Measurements from ENCODE around the gene GRIK5.
A peak's percentile ranks its signal among the peaks of the same experiment; 100 is the strongest.

GRIK5 gene

DNA sequence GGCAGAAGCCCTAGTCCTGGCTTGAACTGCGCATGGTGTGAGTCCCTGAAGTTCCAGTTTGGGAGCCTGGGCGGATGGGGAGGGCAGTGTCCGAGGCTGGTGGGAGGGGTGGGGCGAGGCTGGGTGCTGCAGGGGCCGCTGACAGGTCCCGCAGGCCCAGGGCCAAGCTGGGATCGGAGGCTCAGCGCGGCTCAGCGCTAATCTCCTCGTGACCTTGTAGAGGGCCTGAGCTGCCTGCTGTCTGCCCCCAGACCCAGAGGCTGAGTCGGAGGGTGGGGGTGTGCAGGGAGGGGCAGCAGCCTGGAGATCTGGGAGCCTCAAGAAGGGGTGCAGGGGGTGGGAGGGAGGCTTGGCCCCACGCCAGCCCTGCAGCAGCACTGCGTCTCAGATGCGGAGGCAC lies 79.0 kb downstream of the GRIK5 start:
- Mint-ChIP-seq H3K27me3 (ENCODE audit: low read depth) (peaks cover 47% of the 10 kb centered on the region), H3K9me3 (peaks cover 3% of the 10 kb centered on the region), H3K4me3 (peak overlapping the region in 1 of 3 experiments; percentile 50), H3K27ac (no peak overlapping the region), H3K4me1 (peaks cover 8% of the 10 kb centered on the region), H3K36me3 (ENCODE audit: low read depth) (no peaks in the 10 kb centered on the region)
- TF ChIP-seq, protein P1, sequence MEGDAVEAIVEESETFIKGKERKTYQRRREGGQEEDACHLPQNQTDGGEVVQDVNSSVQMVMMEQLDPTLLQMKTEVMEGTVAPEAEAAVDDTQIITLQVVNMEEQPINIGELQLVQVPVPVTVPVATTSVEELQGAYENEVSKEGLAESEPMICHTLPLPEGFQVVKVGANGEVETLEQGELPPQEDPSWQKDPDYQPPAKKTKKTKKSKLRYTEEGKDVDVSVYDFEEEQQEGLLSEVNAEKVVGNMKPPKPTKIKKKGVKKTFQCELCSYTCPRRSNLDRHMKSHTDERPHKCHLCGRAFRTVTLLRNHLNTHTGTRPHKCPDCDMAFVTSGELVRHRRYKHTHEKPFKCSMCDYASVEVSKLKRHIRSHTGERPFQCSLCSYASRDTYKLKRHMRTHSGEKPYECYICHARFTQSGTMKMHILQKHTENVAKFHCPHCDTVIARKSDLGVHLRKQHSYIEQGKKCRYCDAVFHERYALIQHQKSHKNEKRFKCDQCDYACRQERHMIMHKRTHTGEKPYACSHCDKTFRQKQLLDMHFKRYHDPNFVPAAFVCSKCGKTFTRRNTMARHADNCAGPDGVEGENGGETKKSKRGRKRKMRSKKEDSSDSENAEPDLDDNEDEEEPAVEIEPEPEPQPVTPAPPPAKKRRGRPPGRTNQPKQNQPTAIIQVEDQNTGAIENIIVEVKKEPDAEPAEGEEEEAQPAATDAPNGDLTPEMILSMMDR (IDR thresholded peaks at IDR 0.05; ENCODE audit: unreplicated experiment in 3 of 3), result no peak

DNA sequence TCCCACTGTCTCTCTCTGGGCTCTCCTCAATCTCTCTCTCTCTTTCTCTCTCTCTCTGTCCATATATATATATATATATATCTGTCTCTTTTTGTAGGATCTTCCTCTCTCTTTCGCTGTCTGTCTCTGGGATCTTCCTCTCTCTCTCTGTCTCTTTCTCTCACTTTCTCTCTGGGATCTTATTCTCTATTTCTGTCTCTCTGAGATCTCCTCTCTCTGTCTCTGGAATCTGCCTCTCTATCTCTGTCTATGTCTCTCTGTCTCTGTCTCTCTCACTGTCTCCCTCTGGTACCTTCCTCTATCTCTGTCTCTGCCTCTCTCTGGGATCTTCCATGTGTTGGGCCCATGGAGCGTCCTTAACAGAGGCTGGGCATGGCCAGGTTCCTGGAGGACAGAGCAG lies 79.4 kb downstream of the GRIK5 start:
- H3K27me3 Mint-ChIP-seq (ENCODE audit: low read depth), result peaks cover 43% of the 10 kb centered on the region
- TF ChIP-seq, protein P1 (IDR thresholded peaks at IDR 0.05; ENCODE audit: unreplicated experiment in 3 of 3), result no peak
- peaks cover 3% of the 10 kb centered on the region for H3K9me3 Mint-ChIP-seq
- H3K4me3 Mint-ChIP-seq, result no peak overlapping the region
- H3K36me3 Mint-ChIP-seq (ENCODE audit: low read depth), result no peaks in the 10 kb centered on the region
- peaks cover 8% of the 10 kb centered on the region for H3K4me1 Mint-ChIP-seq
- no peak overlapping the region for H3K27ac Mint-ChIP-seq

DNA sequence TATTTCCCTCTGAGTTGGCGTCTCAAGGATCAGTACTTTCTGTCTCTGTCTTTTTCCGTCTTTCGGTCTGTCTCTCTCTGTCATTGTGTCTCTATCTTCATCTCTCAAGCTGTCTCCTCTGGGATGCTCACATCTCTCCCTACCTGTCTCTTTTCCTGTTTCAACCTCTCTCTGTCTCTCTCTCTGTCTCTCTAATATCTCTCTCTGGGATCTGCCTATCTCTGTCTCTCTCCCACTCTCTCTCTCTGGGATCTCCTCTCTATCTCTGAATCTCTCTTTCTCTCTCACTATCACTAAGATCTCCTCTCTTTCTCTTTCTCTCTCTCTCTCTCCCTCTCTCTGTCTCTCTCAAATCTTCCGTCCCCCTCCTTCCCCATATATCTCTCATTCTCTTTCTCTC lies 80.0 kb downstream of the GRIK5 start:
- Mint-ChIP-seq H3K36me3 (ENCODE audit: low read depth) (no peaks in the 10 kb centered on the region), H3K27ac (no peak overlapping the region)
- TF ChIP-seq, protein P1 (IDR thresholded peaks at IDR 0.05; ENCODE audit: unreplicated experiment in 3 of 3), result no peak

DNA sequence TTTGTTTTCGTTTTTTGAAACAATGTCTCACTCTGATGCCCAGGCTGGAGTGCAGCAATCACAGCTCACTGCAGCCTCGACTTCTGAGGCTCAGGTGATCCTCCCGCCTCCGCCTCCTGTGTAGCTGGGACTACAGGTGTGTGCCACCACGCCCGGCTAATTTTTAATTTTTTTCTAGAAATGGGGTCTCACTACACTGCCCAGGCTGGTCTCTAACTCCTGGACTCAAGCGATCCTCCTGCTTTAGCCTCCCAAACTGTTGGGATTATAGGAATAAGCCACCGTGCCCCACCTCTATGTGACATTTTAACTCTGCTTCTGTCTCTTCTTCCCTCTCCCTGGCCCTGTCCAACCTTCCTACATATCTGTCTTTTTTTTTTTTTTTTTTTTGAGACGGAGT lies 81.1 kb downstream of the GRIK5 start:
- Mint-ChIP-seq H3K9me3 (peaks cover 3% of the 10 kb centered on the region), H3K4me3 (no peak overlapping the region), H3K4me1 (peaks cover 4% of the 10 kb centered on the region), H3K27ac (no peak overlapping the region), H3K27me3 (ENCODE audit: low read depth) (peaks cover 32% of the 10 kb centered on the region), H3K36me3 (ENCODE audit: low read depth) (no peaks in the 10 kb centered on the region)
- TF ChIP-seq, protein P1 (IDR thresholded peaks at IDR 0.05; ENCODE audit: unreplicated experiment in 3 of 3), result no peak

More for the DNA sequence above, 80.0 kb downstream of the GRIK5 start:
- Mint-ChIP-seq H3K4me3 (no peak overlapping the region), H3K9me3 (peaks cover 3% of the 10 kb centered on the region), H3K27me3 (ENCODE audit: low read depth) (peaks cover 37% of the 10 kb centered on the region), H3K4me1 (peaks cover 5% of the 10 kb centered on the region)

DNA sequence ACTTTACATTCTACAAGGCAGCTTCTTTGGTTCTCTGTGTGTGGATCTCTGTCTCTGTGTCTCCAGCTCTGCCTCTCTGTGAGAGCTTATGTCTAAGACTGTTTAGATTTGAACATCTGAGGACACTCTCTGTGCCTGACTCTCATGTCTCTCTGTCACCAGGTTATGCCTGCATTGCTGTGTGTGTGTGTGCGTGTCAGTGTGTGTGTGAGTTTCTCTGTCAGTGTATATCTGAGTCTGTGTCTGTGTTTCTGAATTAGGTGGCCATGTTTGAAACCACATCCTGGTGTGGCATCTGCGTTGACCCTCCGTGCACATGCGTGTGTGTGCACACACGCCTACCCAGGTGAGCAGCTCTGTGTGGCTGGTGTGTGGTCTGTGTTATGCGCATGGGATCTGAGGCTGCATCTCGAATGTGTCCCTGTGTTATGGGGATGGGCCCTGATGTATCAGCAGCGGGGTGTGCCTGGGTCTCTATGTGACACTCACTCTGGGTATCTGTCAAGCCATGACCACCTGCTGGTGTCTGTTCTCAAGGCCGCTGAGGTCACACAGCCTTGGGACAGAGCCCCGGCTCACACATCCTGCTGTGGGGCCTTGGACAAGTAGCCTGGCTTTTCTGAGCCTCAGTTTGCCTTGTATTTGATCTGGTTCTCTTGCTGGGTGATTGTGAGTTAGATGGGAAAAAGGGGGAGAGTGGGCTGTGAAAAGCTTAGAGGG lies 82.7 kb downstream of the GRIK5 start:
- Mint-ChIP-seq H3K27ac (no peak overlapping the region), H3K9me3 (no peaks in the 10 kb centered on the region), H3K27me3 (ENCODE audit: low read depth) (peaks cover 18% of the 10 kb centered on the region), H3K36me3 (ENCODE audit: low read depth) (no peaks in the 10 kb centered on the region), H3K4me3 (no peak overlapping the region), H3K4me1 (no peaks in the 10 kb centered on the region)
- TF ChIP-seq, protein P1 (IDR thresholded peaks at IDR 0.05; ENCODE audit: unreplicated experiment in 3 of 3), result no peak

DNA sequence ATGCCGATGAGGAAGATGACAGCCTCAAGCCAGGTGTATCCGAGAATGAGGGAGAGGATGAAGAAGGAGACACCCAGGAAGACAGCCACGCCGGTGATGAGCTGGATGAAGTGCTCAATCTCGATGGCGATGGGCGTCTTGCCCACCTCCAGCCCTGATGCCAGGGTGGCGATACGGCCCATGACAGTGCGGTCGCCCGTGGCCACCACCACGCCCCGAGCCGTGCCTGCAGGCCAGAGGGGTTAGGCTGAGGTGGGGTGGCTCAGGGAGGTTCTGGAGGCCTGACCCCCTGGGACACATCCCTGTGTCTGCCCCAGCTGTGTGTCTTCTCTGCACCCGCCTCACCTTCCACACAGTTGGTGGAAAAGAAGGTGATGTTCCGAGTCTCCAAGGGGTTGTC lies 85.0 kb downstream of the GRIK5 start:
- Mint-ChIP-seq H3K27ac (no peak overlapping the region), H3K4me1 (no peaks in the 10 kb centered on the region), H3K4me3 (no peak overlapping the region), H3K9me3 (no peaks in the 10 kb centered on the region), H3K27me3 (ENCODE audit: low read depth) (peaks cover 12% of the 10 kb centered on the region), H3K36me3 (ENCODE audit: low read depth) (no peaks in the 10 kb centered on the region)
- TF ChIP-seq, protein P1 (IDR thresholded peaks at IDR 0.05; ENCODE audit: unreplicated experiment in 3 of 3), result no peak

All from nephron (organoid).